ENCODE measurements around the gene OAS3. TPM values are rescaled to one million over a fixed set of nuclear protein-coding genes. Genes with fewer than 3 reads are reported as not detected.

Gene OAS3
- total RNA-seq, 2 donors from 2014 or later: 0.64 to 0.84 TPM

GRCh38 chr12:112970391-112970790 lies 32.1 kb downstream of the OAS3 start:
- Mint-ChIP-seq H3K9me3 (no peaks in the 10 kb centered on the region), H3K27me3 (ENCODE audit: insufficient read depth) (peaks cover 3% of the 10 kb centered on the region), H3K27ac (no peak overlapping the region), H3K36me3 (ENCODE audit: low read depth) (no peaks in the 10 kb centered on the region), H3K4me3 (no peak overlapping the region), H3K4me1 (no peaks in the 10 kb centered on the region)
- Histone ChIP-seq H3K4me3 (ENCODE audit: low read length) (no peak overlapping the region), H3K9me3 (ENCODE audit: control insufficient read depth, low read length) (no peaks in the 10 kb centered on the region), H3K27me3 (ENCODE audit: control insufficient read depth, insufficient read depth, low read length, poor library complexity, severe bottlenecking) (peaks cover 4% of the 10 kb centered on the region), H3K4me1 (ENCODE audit: control insufficient read depth, insufficient read depth, low read length) (no peaks in the 10 kb centered on the region), H3K36me3 (ENCODE audit: control insufficient read depth, insufficient read depth, low read length) (no peaks in the 10 kb centered on the region), H3K9ac (ENCODE audit: extremely low read depth, low read length, poor library complexity, severe bottlenecking) (no peak overlapping the region), H3K27ac (ENCODE audit: low read depth, low read length) (no peak overlapping the region)
- 87 to 92% methylated on average over 2 of the region's 2 CpGs for WGBS, 2 experiments (ENCODE audit: insufficient coverage in 1 of 2, insufficient read length in 1 of 2)
- no peak for TF ChIP-seq CTCF (conservative IDR thresholded peaks at IDR 0.05)
- DNase-seq: no peak

GRCh38 chr12:112971248-112971647 lies 33.0 kb downstream of the OAS3 start:
- no peak for TF ChIP-seq CTCF (conservative IDR thresholded peaks at IDR 0.05)
- no peak overlapping the region for H3K4me3 ChIP-seq (ENCODE audit: low read length)
- no peak overlapping the region for H3K27ac ChIP-seq (ENCODE audit: low read depth, low read length)
- H3K9ac ChIP-seq (ENCODE audit: extremely low read depth, low read length, poor library complexity, severe bottlenecking): no peak overlapping the region
- no peak for DNase-seq
- Mint-ChIP-seq H3K9me3 (no peaks in the 10 kb centered on the region), H3K27me3 (ENCODE audit: insufficient read depth) (peaks cover 3% of the 10 kb centered on the region), H3K4me3 (no peak overlapping the region), H3K27ac (no peak overlapping the region), H3K4me1 (no peaks in the 10 kb centered on the region), H3K36me3 (ENCODE audit: low read depth) (no peaks in the 10 kb centered on the region)
- no peaks in the 10 kb centered on the region for H3K36me3 ChIP-seq (ENCODE audit: control insufficient read depth, insufficient read depth, low read length)
- H3K4me1 ChIP-seq (ENCODE audit: control insufficient read depth, insufficient read depth, low read length): no peaks in the 10 kb centered on the region
- no peaks in the 10 kb centered on the region for H3K9me3 ChIP-seq (ENCODE audit: control insufficient read depth, low read length)
- no peaks in the 10 kb centered on the region for H3K27me3 ChIP-seq (ENCODE audit: control insufficient read depth, insufficient read depth, low read length, poor library complexity, severe bottlenecking)
- 83 to 93% methylated on average over 4 to 5 of the region's 5 CpGs for WGBS, 2 experiments (ENCODE audit: insufficient coverage in 1 of 2, insufficient read length in 1 of 2)

GRCh38 chr12:112973011-112973735 lies 34.9 kb downstream of the OAS3 start:
- H3K27ac ChIP-seq (ENCODE audit: low read depth, low read length): no peak overlapping the region
- H3K9me3 ChIP-seq (ENCODE audit: control insufficient read depth, low read length): no peaks in the 10 kb centered on the region
- Mint-ChIP-seq H3K4me3 (no peak overlapping the region), H3K27me3 (ENCODE audit: insufficient read depth) (peaks cover 3% of the 10 kb centered on the region), H3K9me3 (no peaks in the 10 kb centered on the region), H3K27ac (no peak overlapping the region), H3K4me1 (no peaks in the 10 kb centered on the region), H3K36me3 (ENCODE audit: low read depth) (no peaks in the 10 kb centered on the region)
- no peaks in the 10 kb centered on the region for H3K4me1 ChIP-seq (ENCODE audit: control insufficient read depth, insufficient read depth, low read length)
- WGBS, 2 experiments (ENCODE audit: insufficient coverage in 1 of 2, insufficient read length in 1 of 2): 91 to 93% methylated on average over 3 to 4 of the region's 4 CpGs
- H3K36me3 ChIP-seq (ENCODE audit: control insufficient read depth, insufficient read depth, low read length): no peaks in the 10 kb centered on the region
- no peak for TF ChIP-seq CTCF (conservative IDR thresholded peaks at IDR 0.05)
- no peak overlapping the region for H3K4me3 ChIP-seq (ENCODE audit: low read length)
- H3K9ac ChIP-seq (ENCODE audit: extremely low read depth, low read length, poor library complexity, severe bottlenecking): no peak overlapping the region
- no peaks in the 10 kb centered on the region for H3K27me3 ChIP-seq (ENCODE audit: control insufficient read depth, insufficient read depth, low read length, poor library complexity, severe bottlenecking)
- no peak for DNase-seq

Data from endodermal cell (in vitro differentiated cells).